Measurements from ENCODE around the gene PPP2R2C.

DNA sequence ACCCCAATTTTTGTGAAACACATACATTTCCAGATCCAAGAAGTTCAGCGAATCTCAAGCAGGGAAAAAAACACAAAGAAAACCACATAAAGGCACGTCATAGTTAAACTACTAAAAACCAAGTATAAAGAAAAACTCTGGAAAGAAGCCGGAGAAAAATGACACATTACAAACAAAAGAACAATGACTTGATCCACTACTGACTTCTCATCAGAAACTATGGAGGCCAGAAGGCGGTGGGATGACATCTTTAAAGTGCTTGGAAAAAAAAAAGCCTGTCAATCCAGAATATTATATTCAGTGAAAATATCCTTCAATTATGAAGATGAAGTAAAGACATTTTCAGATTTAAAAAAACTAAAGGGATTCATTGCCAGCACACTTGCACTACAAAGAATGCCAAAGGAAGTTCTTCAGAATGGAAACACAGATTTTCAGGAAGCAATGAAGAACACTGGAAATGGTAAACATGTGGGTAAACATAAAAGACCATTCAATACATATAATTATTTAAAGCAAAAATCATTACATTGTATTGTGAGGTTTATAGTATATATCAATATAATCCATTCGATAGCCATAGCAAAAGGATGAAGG lies 32.6 kb upstream of the PPP2R2C start:
- TF ChIP-seq, protein P1, sequence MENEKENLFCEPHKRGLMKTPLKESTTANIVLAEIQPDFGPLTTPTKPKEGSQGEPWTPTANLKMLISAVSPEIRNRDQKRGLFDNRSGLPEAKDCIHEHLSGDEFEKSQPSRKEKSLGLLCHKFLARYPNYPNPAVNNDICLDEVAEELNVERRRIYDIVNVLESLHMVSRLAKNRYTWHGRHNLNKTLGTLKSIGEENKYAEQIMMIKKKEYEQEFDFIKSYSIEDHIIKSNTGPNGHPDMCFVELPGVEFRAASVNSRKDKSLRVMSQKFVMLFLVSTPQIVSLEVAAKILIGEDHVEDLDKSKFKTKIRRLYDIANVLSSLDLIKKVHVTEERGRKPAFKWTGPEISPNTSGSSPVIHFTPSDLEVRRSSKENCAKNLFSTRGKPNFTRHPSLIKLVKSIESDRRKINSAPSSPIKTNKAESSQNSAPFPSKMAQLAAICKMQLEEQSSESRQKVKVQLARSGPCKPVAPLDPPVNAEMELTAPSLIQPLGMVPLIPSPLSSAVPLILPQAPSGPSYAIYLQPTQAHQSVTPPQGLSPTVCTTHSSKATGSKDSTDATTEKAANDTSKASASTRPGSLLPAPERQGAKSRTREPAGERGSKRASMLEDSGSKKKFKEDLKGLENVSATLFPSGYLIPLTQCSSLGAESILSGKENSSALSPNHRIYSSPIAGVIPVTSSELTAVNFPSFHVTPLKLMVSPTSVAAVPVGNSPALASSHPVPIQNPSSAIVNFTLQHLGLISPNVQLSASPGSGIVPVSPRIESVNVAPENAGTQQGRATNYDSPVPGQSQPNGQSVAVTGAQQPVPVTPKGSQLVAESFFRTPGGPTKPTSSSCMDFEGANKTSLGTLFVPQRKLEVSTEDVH (IDR thresholded peaks at IDR 0.05; ENCODE audit: low read depth, partially characterized antibody): no peak
- TF ChIP-seq, protein P2, sequence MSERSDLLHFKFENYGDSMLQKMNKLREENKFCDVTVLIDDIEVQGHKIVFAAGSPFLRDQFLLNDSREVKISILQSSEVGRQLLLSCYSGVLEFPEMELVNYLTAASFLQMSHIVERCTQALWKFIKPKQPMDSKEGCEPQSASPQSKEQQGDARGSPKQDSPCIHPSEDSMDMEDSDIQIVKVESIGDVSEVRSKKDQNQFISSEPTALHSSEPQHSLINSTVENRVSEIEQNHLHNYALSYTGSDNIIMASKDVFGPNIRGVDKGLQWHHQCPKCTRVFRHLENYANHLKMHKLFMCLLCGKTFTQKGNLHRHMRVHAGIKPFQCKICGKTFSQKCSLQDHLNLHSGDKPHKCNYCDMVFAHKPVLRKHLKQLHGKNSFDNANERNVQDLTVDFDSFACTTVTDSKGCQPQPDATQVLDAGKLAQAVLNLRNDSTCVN (CRISPR knock-in tag; IDR thresholded peaks at IDR 0.05): no peak
- TF ChIP-seq ZZZ3 (IDR thresholded peaks at IDR 0.05): no peak
- no peak for TF ChIP-seq NFRKB (IDR thresholded peaks at IDR 0.05; ENCODE audit: low read depth)
- TF ChIP-seq XRCC4 (IDR thresholded peaks at IDR 0.05; ENCODE audit: extremely low read depth, insufficient read depth, insufficient read length): no peak
- no peak for TF ChIP-seq FOXM1 (IDR thresholded peaks at IDR 0.05; ENCODE audit: low read depth)
- TF ChIP-seq FOXM1 (CRISPR knock-in tag; IDR thresholded peaks at IDR 0.05; ENCODE audit: low read depth): no peak
